GM21447 (cell line): ENCODE measurements around the gene NRIP1.
"Not testable (repeated sequence)": the region's sequence is repeated elsewhere in the genome, so short reads cannot be mapped to it uniquely, and the experiment has no call there.

Experiments used
- ATAC-seq: cut with Tn5 transposase; IDR thresholded peaks from one replicate; pipeline ENCODE4 v1.9.1; 2021; ENCODE audit not compliant: unreplicated experiment

NRIP1 gene

DNA sequence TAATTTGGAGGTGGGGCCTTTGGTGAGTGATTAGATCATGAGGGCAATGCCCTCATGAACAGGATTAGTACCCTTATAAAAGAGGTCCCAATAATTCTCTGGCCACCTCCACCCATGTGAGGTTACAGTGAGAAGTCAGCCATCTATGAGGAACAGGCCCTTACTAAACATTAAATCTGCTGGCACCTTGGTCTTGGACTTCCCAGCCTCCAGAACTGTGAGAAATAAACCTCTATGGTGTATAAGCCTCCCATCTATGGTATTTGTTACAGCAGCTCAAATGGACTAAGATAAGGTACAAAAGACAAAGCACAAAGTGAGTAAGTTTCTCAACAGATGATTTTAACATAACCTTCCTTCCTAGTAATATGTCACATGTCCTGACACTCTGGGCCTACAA is 22.3 kb downstream of the NRIP1 start:
- no peak for ATAC-seq

DNA sequence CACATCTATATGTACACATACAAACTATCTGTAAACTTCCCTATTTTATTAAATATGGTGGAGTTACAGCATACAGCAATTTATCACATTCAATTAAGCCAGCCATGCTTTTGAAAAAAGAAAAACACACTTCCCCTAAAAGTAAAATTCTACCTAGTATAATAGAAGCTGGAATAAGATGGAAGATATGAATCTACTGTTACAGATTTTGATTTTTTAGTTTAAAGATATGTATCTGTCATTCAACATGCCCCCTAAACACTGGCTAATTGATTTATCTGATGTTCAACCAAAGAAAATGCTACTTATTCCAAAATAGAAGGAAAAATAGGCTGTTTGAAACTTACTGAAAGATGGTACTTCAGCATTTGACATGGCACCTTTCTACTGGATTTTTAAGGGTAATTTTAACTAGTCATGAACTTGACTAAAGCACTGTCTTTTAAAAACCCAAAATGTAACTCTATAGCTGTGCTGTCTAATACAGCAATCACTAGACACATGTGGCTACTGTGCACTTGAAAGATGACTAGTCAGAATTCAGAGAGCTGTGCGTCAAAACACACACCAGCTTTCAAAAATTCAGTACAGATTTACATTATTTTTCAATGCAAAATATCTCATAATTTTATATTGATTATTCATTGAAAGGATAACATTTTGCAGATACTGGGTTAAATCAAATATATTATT is 25.0 kb downstream of the NRIP1 start:
- ATAC-seq, result no peak

DNA sequence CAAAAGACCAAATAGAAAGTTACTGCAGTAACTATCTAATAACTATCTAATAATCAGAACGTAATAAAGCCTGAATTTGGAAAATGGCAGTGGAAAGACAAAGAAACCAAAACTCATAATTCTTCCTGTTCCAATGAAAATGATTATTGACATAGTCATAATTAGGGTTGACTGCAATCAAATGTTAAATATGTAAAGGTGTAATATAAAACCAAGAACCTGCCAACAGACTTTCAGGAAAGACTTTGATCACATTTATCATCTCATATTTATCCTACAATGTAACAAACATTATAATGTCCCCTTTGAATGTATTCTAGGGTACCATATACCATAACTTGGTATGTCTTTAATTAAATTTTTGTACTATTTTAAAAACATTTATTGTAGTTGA is 26.9 kb downstream of the NRIP1 start:
- ATAC-seq, result no peak

DNA sequence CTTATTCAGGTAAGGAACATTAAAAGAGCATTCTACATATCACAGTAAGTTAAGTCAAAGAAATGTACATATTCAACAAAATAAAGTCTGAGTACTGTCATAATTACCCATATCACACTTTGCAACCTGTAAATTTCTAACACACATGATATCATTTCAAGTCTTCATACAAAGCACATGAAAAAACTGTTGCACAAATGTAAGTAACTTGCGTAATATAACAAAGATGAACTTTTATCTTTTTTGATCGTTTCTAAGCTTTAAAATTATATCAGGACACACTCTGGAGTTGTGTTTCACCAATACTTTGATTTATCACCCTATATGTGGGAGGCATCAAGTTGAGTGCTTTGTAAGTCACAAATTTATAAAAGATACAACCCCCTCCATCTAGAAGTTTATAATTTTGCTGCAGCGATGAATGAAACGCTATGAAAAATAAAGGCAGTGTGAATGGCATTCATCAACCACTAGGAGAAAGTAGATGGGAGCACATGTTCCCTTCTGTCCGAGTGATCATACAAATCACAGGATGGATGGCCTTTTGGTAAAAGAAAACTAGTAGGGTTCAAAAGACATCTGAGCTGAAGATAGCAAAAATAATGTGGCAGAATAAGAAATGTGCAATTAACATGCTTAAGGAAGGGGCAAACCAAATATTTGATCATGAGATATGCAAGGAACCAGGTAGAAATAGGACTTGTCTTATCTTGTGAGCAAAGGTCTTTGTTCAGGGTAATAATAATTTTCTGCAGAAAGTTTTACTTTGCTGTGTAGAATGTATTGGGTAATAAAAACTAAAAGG is 27.5 kb downstream of the NRIP1 start:
- ATAC-seq, result no peak

DNA sequence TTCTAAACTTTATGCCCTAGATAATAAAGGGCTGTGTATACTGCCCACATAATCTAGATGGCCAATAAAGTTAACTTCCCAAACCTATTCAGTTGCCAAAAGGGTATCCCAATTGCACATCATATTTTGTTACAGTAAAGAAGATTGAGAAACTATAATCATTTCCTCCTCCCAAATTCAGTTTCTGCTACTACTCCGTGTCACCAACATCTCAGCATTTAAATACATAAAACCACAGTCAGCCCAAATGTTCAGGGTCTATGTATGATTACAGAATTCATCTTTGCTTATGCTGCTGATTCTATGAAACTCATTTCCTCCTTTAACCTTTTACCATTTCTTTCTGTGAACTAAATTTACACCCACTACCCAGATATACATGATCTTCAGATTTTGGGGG is 28.6 kb downstream of the NRIP1 start:
- no peak for ATAC-seq

DNA sequence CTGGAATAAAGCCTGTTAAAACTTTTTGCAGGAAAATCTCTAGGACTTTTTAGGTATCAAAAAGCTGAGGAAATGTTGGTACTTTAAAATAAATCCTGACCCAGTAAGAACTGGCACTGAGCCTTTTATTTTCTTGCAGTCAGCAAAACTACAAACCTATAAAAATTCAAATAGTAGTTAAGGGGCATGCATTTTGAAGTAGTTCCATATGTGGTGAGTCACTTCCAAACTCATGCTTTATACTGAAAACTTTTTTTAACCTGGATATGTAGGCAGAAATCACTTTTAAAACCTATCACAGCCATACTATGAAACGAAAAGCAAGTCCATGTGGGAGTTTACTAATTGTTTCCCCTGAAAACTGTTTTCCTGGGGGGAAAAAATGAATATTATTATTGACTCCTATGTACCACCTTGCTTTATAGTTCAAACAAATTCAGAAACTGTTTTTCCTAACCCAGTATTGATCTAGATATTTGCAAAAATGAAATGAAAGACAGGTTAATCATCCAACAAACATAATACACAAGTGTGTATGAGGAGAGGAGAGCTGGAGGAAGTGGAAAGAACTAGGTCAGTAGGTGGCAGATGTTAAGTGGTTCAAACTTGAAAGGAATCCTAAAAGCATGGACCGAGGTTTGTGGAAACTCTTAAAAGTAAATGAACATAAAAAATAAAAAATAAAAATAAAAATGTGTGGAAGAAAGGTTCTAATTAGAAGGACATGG is 30.5 kb downstream of the NRIP1 start:
- no peak for ATAC-seq

DNA sequence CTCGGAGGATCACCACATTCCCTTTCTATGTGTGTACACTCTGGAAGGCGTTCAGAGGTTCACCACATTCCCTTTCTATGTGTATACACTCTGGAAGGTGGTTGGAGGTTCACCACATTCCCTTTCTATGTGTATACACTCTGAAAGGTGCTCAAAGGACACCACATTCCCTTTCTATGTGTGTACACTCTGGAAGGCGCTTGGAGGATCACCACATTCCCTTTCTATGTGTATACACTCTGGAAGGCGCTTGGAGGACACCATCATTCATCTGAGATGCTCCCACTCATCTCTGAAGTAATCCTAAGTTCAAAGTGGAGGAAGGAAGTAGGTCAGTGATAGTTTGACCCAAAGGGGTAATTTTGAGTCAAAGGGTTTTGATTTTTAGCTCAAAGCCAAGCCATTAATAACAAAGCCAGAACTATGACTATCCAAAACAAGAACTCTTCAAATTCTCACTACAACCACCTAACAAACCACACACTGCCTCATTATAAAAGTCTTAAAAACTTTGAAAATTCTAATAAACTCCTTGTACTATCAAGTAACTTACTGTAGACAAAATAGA is 32.9 kb downstream of the NRIP1 start:
- no peak for ATAC-seq

DNA sequence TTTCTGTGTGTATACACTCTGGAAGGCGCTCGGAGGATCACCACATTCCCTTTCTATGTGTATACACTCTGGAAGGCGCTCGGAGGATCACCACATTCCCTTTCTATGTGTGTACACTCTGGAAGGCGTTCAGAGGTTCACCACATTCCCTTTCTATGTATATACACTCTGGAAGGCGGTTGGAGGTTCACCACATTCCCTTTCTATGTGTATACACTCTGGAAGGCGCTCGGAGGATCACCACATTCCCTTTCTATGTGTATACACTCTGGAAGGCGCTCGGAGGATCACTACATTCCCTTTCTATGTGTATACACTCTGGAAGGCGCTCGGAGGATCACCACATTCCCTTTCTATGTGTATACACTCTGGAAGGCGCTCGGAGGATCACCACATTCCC is 33.4 kb downstream of the NRIP1 start:
- ATAC-seq, result not testable (repeated sequence)

DNA sequence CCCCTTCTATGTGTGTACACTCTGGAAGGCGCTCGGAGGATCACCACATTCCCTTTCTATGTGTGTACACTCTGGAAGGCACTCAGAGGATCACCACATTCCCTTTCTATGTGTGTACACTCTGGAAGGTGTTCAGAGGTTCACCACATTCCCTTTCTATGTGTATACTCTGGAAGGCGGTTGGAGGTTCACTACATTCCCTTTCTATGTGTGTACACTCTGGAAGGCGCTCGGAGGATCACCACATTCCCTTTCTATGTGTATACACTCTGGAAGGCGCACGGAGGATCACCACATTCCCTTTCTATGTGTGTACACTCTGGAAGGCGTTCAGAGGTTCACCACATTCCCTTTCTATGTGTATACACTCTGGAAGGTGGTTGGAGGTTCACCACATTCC is 33.9 kb downstream of the NRIP1 start:
- not testable (repeated sequence) for ATAC-seq

DNA sequence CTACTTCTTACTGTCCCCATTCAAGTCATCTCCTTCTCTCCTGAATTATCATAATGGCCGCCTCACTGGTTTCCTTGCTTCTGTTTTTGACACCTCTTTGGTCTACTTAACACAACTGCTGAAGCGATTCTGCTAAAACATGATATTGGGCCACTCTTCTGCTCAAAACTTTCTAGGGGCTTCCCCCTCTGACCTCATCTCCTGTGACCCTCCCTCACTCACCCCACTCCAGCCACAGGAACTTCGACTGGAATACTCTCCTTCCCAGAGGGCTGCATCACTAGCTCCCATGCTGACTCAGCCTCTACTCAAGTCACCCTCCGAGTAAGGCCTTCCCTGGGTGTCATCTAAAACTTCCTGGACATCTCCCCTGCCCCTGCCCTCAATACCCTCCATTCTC is 35.7 kb downstream of the NRIP1 start:
- no peak for ATAC-seq

DNA sequence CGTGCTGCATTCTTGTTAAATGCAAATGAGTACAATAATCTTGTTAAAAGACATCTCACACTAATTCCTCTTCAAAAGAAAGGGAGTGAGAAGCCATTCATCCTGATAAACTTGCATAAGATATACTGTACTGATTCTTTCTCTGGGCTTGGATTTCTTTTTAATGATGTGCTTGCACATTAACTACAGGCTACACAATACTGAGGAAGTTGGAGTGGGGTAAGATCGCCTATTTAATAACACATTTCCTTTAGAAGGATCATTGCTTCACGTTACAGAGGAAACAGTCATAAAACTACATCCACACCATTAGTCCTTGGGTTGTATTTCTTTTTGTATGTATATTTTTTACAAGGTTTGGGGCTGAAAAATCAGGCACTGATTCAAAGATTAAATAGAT is 36.6 kb downstream of the NRIP1 start:
- ATAC-seq, result no peak

DNA sequence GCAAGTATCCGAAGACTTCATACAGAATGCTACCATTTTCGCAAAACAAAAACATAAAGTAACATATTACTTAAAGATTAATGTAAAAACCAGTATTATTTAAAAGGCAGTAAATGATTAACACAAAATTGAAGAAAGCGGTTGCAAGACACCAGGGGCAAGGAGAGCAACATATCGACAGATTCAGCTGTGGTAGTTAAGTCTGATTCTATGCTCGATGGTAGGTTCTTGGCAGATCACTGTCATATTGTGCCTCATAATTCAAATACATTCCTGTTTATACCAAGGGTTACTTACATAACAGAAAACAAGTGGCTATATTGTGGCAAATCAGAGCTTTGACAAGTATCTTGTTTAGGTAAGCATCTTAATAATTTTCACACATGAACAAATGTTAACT is 37.7 kb downstream of the NRIP1 start:
- ATAC-seq, result no peak

DNA sequence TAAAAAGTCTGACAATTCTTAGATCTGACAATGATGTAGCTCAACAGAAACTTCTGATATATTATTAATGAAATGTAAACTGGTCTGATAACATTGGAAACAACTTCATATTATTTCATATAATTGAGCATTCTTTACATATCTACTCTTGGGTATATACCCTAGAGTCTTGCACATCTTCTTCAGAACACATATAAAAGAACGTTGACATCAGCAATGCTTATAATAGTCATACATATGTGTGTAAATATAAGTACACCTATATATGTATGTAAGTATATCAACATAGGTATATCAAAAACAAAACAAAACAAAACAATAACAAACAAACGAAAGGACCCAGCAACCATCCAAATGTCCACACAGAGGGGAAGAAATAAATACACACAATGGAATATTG is 38.4 kb downstream of the NRIP1 start:
- ATAC-seq, result no peak

DNA sequence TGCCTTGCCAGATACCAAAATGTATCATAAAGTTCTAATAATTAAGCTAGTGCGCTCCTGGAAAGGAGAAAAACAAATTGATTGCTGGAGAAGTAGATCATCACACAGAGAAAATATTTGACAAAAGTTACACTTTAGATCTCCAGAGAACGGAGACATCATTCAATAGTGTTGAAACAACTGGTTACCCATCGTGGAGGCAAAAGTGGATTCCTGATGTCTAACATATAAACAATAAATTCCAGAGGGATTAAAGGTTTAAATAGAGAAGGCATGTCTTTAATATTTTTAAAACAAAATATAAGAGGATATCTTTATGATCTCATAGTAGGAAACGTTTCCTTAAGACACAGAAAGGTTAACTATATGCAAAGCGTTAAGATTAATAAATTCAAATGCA is 41.0 kb downstream of the NRIP1 start:
- no peak for ATAC-seq

DNA sequence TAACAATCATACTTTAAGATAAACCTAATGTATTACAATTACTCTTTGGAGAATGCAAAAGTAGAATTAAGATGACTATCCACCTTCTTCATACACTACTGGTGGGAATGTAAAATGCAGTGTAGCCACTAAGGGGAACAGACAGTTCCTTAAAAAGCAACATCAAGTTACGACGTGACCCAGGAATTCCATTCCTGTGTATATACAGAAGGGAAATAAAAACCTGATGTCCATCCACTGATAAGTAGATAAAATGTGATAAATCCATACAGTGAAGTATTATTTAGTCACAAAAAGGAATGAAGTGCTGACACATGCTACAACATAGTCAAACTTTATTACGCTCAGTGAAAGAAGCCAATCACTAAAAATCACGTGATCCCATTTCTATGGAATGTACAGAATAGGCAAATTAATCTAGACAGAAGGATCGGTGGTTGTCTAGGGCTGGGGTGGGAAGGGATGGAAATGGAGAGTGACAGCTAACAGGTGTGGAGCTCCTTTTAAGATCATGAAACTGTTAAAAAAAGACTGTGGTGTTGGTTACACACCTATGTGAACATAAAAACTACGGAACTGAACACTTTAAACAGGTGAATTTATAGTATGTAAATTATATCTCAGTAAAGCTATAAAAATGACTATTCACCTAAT is 42.1 kb downstream of the NRIP1 start:
- no peak for ATAC-seq

DNA sequence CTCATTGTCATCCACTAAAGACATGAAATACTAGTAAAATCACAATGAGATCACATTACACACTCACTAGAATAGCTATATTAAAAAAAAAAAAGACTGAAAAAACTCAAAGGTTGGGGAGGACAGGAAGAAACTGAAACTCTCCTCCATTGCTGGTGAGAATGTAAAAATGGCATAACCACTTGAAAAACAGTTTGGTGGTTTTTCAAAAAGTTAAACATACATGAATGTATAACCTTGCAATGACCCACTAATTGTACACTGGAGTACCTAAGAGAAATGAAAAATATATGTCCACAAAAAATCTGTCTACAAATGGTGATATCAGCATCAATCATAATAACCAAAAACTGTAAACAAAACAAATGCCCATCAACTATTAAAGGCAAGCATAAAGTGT is 44.0 kb downstream of the NRIP1 start:
- no peak for ATAC-seq

DNA sequence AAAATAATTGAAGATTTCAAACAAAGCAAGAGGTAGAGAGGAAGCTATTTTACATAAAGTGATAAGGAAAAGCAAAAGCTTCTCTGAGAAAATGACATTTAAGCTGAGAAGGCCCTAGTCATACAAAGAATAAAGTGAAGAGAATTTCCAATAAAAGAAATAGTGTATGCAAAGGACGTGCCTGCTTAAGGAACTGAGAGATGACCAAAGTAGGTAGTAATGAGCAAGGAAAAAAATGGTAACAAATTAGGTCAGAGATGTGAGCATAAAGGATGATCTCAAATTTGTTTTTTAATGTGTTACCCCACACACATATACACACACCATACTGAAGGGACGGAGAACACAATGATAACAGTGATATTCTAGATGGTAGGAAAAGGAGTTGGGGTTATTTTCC is 46.4 kb downstream of the NRIP1 start:
- no peak for ATAC-seq

DNA sequence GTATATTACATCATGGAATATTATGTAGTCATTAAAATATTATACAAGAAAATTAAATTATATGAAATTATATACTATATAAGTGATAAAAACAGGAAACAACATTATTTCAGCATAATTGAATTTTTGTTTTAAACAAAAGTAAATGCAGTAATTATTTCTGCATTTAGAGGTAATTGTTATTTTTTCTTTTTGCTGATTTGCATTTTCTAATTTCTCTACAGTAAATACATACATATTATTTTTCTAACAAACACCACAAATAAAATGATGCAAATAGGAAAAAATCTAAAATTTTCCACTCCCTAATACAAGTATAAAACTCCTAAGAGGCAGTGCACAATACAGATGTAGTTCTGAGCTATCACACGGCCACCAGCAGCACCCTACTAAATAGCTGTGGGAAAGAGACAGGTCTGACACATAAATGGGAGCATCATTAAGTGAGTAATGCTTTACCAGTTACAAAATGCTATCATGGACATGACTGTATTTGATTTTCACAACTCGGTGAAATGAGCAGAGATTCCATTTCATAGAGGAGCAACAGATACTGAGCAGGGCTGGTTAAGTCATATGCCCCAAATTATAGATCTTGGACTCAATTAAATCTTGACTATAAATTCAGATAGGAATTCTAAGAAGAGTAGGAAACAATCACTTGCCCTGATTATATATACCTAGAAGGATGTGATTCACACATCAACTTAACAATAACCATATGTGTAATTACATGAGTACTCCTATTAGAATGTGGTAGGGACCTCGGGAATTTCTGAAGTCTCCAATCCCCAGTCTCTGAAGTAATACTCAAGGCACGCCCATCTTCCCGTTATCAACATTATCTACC is 49.0 kb downstream of the NRIP1 start:
- ATAC-seq, result no peak

DNA sequence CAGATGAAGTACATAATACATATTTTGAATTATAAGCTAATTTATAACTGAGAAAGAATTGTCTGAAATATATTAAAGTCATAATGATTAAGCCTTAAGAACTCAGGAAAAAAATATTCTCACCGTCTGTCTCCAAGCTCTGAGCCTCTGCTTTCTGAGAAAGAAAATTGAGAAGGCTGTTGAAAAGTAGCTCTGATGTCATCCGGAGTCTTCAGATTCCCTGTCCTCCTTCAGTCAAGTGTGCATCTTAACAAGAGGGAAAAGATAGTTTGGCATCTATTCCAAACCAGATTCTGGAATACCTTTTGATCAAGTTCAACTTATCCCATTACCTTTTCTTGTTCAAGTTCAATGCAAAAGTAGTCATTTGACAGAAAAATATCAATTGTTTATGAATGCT is 50.6 kb downstream of the NRIP1 start:
- ATAC-seq, result no peak

DNA sequence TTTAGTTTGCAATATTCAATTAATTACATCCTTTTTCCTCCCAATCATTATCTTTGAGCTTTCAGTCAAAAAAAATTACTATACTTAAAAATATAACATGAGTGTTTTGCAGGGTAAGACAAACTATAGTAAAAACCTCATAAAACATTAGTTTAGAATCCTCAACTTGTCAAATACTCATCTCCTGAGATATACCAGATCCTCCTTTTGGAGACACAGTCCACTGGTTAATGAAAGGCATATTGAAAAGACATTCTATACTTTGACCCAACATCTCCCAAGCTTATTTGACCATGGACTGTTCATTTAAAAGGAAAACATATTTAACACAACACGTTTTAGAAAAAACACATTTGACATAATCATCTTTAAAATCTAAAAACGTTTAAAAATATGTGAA is 52.8 kb downstream of the NRIP1 start:
- ATAC-seq, result no peak
